ENCODE data around the gene RANBP9.

The RANBP9 gene

GRCh38 chr6:13711324-13711732 lies 307 bp downstream of the RANBP9 start:
- in situ Hi-C loops (cut with HindIII; ENCODE audit: low sequenced_read_pairs): no loop called here

- in situ Hi-C loops (cut with HindIII; ENCODE audit: low sequenced_read_pairs): no loop called here
These were observed 897 bp downstream of the RANBP9 start for GRCh38 chr6:13710552-13711323.

- in situ Hi-C loops (cut with HindIII; ENCODE audit: low sequenced_read_pairs): no loop called here
These were observed 1.7 kb downstream of the RANBP9 start for GRCh38 chr6:13709689-13710551.

GRCh38 chr6:13708736-13709135 lies 2.9 kb downstream of the RANBP9 start:
- in situ Hi-C loops (cut with HindIII; ENCODE audit: low sequenced_read_pairs): no loop called here

GRCh38 chr6:13703496-13703895 lies 8.1 kb downstream of the RANBP9 start:
- in situ Hi-C loops (cut with HindIII; ENCODE audit: low sequenced_read_pairs): no loop called here

- in situ Hi-C loops (cut with HindIII; ENCODE audit: low sequenced_read_pairs): no loop called here
These were observed 8.8 kb downstream of the RANBP9 start for GRCh38 chr6:13702809-13703302.

GRCh38 chr6:13700232-13700631 lies 11.4 kb downstream of the RANBP9 start:
- in situ Hi-C loops (cut with HindIII; ENCODE audit: low sequenced_read_pairs): no loop called here

- in situ Hi-C loops (cut with HindIII; ENCODE audit: low sequenced_read_pairs): no loop called here
These were observed 12.9 kb downstream of the RANBP9 start for GRCh38 chr6:13698715-13699114.

- in situ Hi-C loops (cut with HindIII; ENCODE audit: low sequenced_read_pairs): no loop called here
These were observed 13.8 kb downstream of the RANBP9 start for GRCh38 chr6:13697857-13698256.

GRCh38 chr6:13696226-13696625 lies 15.4 kb downstream of the RANBP9 start:
- in situ Hi-C loops (cut with HindIII; ENCODE audit: low sequenced_read_pairs): no loop called here

- in situ Hi-C loops (cut with HindIII; ENCODE audit: low sequenced_read_pairs): no loop called here
These were observed 16.4 kb downstream of the RANBP9 start for GRCh38 chr6:13695252-13695651.

- in situ Hi-C loops (cut with HindIII; ENCODE audit: low sequenced_read_pairs): no loop called here
These were observed 17.1 kb downstream of the RANBP9 start for GRCh38 chr6:13694562-13694961.

- in situ Hi-C loops (cut with HindIII; ENCODE audit: low sequenced_read_pairs): no loop called here
These were observed 22.0 kb downstream of the RANBP9 start for GRCh38 chr6:13689511-13690256.

GRCh38 chr6:13688692-13689196 lies 22.9 kb downstream of the RANBP9 start:
- in situ Hi-C loops (cut with HindIII; ENCODE audit: low sequenced_read_pairs): no loop called here

- in situ Hi-C loops (cut with HindIII; ENCODE audit: low sequenced_read_pairs): no loop called here
These were observed 23.7 kb downstream of the RANBP9 start for GRCh38 chr6:13687917-13688351.

- in situ Hi-C loops (cut with HindIII; ENCODE audit: low sequenced_read_pairs): no loop called here
These were observed 26.8 kb downstream of the RANBP9 start for GRCh38 chr6:13684855-13685254.

GRCh38 chr6:13683038-13683437 lies 28.6 kb downstream of the RANBP9 start:
- in situ Hi-C loops (cut with HindIII; ENCODE audit: low sequenced_read_pairs): no loop called here

GRCh38 chr6:13682346-13682745 lies 29.3 kb downstream of the RANBP9 start:
- in situ Hi-C loops (cut with HindIII; ENCODE audit: low sequenced_read_pairs): no loop called here

GRCh38 chr6:13681305-13682061 lies 30.2 kb downstream of the RANBP9 start:
- in situ Hi-C loops (cut with HindIII; ENCODE audit: low sequenced_read_pairs): no loop called here

GRCh38 chr6:13680448-13680968 lies 31.1 kb downstream of the RANBP9 start:
- in situ Hi-C loops (cut with HindIII; ENCODE audit: low sequenced_read_pairs): no loop called here
